ENCODE results near the gene KLHL30.

The KLHL30 gene

DNA sequence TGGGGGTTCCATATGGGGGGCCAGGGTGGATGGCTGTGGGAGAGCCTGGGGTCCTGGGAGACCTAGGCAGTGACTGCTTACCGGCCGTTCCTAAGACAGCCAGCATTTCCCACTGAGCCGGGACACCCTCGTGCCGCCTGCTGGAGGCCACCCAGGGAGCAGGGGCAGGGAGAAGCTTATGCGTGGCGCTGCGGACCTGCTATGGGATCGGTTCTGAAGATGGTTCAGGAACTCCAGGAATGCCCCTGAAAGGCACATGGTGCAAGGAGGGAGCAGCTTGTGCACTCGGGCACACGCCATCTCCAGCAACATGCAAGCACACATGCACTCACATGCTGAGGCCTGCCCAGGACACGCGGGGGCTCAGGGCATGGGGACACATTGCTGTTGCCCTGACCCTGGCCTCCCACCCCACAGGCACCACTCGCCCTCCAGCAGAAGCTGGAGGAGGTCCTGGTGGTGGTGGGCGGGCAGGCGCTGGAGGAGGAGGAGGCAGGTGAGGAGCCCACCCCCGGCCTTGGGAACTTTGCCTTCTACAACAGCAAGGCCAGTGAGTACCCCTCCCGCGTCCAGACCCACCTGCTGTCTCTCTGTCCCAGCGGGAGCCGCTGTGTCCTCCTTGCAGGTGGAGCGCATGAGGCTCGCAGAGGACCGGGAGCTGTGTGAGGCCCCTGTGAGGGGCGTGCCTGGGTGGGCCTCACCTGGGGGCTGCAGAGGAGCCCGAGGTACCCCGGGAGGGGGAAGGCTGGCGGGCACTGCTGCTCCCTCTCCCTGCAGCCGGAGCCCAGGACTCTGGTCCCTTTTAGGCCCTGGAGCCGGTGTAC is 4.1 kb downstream of the KLHL30 start:
- no peak for DNase-seq (ENCODE audit: low read depth)
- TF ChIP-seq, protein P1, sequence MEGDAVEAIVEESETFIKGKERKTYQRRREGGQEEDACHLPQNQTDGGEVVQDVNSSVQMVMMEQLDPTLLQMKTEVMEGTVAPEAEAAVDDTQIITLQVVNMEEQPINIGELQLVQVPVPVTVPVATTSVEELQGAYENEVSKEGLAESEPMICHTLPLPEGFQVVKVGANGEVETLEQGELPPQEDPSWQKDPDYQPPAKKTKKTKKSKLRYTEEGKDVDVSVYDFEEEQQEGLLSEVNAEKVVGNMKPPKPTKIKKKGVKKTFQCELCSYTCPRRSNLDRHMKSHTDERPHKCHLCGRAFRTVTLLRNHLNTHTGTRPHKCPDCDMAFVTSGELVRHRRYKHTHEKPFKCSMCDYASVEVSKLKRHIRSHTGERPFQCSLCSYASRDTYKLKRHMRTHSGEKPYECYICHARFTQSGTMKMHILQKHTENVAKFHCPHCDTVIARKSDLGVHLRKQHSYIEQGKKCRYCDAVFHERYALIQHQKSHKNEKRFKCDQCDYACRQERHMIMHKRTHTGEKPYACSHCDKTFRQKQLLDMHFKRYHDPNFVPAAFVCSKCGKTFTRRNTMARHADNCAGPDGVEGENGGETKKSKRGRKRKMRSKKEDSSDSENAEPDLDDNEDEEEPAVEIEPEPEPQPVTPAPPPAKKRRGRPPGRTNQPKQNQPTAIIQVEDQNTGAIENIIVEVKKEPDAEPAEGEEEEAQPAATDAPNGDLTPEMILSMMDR (conservative IDR thresholded peaks at IDR 0.05; ENCODE audit: low read length) = no peak
- H3K4me3 ChIP-seq (ENCODE audit: low read length) = no peak overlapping the region

DNA sequence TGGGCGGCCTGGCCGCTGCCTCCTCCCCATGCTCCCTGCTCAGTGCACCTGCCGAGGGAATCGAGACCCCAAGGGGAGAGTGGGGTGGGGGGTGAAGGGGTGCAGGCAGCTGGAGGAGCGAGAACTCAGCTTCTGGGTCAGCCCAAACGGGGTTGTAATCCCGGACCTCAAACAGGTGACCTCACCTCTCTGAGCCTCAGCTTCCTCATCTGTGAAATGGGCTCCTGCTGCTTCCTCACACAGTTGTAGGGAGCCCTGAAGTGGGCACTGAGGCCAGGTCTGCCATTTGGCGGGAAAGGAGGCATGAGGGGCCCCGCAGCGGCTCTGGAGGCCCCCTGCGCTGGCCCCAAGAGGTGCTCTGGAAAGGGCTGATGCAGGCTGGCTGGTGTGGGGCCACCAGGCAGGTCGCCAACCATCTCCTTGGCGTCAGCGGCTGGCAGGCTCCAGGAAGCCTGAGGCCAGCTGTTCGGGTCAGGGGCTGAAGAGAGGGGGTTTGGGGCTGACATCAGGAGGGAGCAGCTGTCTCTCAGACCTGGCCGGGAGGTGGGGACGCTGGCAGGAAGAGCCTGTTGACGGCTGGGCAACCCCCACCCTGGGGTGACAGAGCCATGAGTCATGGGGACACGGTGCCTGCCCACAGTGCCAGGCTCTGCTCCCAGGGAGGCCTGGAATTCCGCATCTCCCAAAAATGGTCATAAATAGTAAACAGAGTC is 4.9 kb downstream of the KLHL30 start:
- TF ChIP-seq, protein P1 (conservative IDR thresholded peaks at IDR 0.05; ENCODE audit: low read length) = no peak
- no peak overlapping the region for H3K4me3 ChIP-seq (ENCODE audit: low read length)
- peak; percentile 87 for DNase-seq (ENCODE audit: low read depth)

DNA sequence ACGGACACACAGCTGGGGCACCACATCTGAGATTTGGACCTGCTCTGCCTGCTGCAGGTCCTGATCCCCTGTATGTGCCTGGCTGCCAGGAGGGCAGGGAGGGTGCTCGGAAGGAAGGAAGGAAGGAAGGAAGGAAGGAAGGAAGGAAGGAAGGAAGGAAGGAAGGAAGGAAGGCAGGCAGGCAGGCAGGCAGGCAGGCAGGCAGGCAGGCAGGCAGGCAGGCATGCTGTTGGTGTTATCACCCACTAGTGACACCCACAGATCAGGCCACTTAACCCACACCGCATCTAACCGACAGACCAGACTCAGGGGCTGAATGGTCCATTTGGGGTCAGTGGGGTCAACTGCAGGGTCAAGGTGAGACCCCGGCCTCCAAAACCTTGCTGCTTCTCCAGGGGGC is 5.8 kb downstream of the KLHL30 start:
- no peak overlapping the region for H3K4me3 ChIP-seq (ENCODE audit: low read length)
- DNase-seq (ENCODE audit: low read depth) = no peak
- TF ChIP-seq, protein P1 (conservative IDR thresholded peaks at IDR 0.05; ENCODE audit: low read length) = no peak

DNA sequence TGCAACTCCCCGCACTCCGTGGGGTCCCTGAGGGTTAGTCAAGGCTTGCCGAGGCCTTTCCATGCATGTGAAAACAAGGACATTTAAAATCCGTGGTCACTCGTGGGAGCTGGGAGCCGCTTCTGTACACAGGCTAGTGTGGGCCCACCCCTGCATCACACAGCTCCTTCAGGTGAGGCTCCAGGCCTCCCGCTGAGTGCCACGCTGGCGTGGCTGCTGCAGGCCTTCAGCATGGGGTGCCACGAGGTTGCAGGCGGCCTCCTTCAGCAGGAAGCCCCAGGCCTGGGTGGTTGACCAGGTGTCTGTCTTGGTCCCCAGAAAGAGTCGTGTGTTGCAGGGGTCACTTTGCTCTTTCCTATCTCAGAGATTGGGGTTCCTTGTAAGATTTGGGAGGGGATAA is 6.6 kb downstream of the KLHL30 start:
- TF ChIP-seq, protein P1 (conservative IDR thresholded peaks at IDR 0.05; ENCODE audit: low read length) = no peak
- H3K4me3 ChIP-seq (ENCODE audit: low read length) = no peak overlapping the region
- DNase-seq (ENCODE audit: low read depth) = no peak

- H3K4me3 ChIP-seq (ENCODE audit: low read length) = no peak overlapping the region
- TF ChIP-seq, protein P1 (conservative IDR thresholded peaks at IDR 0.05; ENCODE audit: low read length) = no peak
- no peak for DNase-seq (ENCODE audit: low read depth)
Measured at GRCh38 chr2:238145851-238146250, 7.4 kb downstream of the KLHL30 start.

DNA sequence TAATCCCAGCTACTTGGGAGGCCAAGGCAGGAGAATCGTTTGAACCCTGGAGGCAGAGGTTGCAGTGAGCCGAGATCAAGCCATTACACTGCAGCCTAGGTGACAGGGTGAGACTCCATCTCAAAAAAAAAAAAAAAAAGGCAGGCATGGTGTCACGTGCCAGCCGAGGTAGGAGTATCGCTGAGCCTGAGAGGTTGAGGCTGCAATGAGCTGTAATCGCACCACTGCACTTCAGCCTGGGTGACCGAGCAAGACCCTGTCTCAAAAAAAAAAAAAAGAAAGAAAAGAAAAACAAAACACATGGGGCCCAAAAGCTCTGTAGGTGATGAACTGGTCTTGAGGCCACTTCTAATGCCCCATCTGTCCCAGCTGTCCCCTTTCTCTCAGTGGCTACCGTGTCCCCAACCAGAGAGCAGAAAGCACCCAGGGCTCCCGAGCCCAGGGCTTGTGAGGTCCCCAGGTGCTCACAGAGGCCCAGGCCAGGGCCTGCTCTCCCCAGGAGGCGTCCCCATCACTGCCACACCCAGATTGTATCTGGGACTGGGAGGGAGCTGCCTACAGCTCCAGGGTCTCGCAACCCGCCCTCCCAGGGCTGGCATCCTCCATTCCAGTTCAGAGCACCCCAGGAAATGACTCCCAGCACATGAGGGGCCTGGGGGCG is 8.5 kb downstream of the KLHL30 start:
- DNase-seq (ENCODE audit: low read depth) = no peak

More for the DNA sequence above, 8.5 kb downstream of the KLHL30 start:
- no peak overlapping the region for H3K4me3 ChIP-seq (ENCODE audit: low read length)
- TF ChIP-seq, protein P1 (conservative IDR thresholded peaks at IDR 0.05; ENCODE audit: low read length) = no peak
